ENCODE results near the gene TUBB.
A peak's percentile ranks its signal among the peaks of the same experiment; 100 is the strongest.
"Not testable (repeated sequence)": the region's sequence is repeated elsewhere in the genome, so short reads cannot be mapped to it uniquely, and the experiment has no call there.

TUBB gene

GRCh38 chr6:30719356-30719755 lies 796 bp upstream of the TUBB start:
- no peak for DNase-seq

DNA sequence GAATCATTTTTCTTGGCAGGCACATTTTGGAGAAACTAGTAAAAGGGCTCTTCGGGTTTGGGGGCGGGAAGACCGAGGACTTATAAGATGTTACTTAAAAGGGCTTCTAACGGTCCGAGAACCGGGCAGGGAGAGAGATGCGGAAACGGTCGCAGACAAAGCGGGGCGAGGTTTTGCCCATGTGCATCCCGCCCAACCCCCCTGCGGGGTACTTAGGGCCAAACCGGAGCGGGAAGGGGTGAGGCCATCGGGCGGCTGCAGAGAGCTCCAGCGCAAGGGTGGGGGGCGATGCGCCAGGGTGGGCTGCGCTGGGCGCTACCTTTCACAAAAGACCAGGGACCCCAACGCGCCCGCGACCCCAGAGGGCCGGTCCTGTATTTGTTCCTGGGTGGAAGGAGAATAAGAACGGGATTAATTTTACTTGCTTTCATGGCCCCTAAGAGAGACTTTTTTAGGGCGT lies 616 bp downstream of the TUBB start:
- peak; percentile 57 for DNase-seq

DNA sequence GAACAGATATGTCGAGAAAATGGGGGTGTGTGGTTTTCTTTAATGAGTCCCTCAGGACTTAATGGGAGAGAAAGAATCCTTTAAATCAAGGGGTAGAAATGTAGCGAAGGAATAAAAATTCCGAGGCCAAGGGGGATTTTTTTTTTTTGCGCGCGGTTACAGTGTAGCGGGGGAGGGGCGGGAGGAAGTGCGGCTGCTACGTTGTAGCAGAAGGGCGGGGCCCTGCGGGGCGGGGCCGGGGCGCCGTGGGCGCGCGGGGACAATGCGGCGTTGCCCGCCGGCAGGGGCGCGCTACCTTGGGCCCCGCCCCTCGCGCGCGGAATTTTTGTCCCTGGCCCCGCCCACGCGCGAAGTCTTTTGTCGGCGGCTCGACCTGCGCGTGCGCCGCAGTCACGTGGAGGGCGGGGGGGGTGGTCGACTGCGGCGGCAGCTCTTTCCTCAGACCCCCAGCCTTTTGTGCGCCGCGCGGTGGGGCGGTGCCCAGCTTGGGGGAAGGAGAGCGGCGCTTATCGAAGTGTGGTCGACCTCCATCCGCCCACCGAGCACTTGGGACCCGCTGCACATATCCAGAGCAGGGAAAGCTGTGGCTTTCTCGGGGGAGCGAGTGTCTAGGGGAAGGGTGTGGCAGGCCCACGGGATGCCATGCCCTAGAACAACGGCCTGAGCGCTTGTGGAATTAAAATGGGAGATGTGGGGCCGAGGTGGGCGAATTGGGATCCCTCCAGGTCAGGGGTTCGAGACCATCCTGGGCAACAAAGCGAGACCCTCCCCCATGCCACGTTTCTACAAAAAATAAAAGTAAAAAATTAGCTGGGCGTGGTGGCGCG lies 1.3 kb downstream of the TUBB start:
- DNase-seq: peak; percentile 91

DNA sequence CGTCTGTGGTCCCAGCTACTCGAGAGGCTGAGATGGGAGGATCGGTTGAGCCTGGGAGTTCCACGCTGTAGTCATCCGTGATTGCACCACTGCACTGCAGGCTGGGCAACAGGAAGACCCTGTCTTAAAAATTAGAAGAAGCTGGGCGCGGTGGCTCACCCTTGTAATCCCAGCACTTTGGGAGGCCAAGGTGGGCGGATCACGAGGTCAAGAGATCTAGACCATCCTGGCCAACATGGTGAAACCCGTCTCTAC lies 1.8 kb downstream of the TUBB start:
- not testable (repeated sequence) for DNase-seq

DNA sequence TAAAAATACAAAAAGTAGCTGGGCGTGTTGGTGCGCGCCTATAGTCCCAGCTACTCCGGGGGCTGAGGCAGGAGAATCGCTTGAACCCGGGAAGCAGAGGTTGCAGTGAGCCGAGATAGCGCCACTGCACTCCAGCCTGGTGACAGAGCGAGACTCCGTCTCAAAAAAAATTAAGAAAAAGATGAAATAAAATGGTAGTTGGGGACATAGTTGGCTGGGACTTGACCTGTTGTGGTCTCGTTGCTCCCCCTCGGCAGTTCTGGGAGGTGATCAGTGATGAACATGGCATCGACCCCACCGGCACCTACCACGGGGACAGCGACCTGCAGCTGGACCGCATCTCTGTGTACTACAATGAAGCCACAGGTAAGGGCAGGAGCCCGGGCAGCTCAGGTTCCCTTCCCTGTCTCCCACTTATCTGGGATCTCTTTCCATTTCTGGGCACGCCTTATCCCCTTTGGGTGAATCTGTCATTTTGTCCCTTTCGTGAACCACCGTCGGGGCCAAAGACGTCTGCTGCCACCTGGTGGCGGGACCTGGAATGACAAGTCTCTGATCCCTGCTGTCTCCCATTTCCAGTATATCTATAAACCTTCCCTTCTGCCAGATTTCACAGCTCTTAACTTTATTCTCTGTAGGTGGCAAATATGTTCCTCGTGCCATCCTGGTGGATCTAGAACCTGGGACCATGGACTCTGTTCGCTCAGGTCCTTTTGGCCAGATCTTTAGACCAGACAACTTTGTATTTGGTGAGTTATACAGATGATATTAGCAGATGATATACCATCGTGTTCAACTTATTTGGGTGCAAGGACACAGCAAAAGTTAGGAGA lies 2.3 kb downstream of the TUBB start:
- DNase-seq: peak; percentile 78

GRCh38 chr6:30723159-30723842 lies 3.1 kb downstream of the TUBB start:
- DNase-seq: not testable (repeated sequence)

DNA sequence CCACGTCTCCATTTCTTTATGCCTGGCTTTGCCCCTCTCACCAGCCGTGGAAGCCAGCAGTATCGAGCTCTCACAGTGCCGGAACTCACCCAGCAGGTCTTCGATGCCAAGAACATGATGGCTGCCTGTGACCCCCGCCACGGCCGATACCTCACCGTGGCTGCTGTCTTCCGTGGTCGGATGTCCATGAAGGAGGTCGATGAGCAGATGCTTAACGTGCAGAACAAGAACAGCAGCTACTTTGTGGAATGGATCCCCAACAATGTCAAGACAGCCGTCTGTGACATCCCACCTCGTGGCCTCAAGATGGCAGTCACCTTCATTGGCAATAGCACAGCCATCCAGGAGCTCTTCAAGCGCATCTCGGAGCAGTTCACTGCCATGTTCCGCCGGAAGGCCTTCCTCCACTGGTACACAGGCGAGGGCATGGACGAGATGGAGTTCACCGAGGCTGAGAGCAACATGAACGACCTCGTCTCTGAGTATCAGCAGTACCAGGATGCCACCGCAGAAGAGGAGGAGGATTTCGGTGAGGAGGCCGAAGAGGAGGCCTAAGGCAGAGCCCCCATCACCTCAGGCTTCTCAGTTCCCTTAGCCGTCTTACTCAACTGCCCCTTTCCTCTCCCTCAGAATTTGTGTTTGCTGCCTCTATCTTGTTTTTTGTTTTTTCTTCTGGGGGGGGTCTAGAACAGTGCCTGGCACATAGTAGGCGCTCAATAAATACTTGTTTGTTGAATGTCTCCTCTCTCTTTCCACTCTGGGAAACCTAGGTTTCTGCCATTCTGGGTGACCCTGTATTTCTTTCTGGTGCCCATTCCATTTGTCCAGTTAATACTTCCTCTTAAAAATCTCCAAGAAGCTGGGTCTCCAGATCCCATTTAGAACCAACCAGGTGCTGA lies 3.9 kb downstream of the TUBB start:
- DNase-seq: not testable (repeated sequence)

DNA sequence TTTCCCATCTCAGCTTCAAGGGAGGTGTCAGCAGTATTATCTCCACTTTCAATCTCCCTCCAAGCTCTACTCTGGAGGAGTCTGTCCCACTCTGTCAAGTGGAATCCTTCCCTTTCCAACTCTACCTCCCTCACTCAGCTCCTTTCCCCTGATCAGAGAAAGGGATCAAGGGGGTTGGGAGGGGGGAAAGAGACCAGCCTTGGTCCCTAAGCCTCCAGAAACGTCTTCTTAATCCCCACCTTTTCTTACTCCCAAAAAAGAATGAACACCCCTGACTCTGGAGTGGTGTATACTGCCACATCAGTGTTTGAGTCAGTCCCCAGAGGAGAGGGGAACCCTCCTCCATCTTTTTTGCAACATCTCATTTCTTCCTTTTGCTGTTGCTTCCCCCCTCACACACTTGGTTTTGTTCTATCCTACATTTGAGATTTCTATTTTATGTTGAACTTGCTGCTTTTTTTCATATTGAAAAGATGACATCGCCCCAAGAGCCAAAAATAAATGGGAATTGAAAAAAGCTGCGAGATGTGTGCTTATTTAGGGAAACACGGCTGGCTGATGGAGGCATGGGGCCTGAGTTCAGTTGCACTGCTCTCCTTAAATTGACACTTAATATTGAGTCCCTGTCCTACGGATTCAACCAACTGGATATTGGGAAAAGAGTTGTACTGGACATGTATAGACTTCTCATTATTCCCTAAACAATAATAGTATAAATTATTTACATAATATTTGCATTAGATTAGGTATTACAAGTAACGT lies 4.9 kb downstream of the TUBB start:
- no peak for DNase-seq

GRCh38 chr6:30725713-30726505 lies 5.8 kb downstream of the TUBB start:
- DNase-seq: no peak

DNA sequence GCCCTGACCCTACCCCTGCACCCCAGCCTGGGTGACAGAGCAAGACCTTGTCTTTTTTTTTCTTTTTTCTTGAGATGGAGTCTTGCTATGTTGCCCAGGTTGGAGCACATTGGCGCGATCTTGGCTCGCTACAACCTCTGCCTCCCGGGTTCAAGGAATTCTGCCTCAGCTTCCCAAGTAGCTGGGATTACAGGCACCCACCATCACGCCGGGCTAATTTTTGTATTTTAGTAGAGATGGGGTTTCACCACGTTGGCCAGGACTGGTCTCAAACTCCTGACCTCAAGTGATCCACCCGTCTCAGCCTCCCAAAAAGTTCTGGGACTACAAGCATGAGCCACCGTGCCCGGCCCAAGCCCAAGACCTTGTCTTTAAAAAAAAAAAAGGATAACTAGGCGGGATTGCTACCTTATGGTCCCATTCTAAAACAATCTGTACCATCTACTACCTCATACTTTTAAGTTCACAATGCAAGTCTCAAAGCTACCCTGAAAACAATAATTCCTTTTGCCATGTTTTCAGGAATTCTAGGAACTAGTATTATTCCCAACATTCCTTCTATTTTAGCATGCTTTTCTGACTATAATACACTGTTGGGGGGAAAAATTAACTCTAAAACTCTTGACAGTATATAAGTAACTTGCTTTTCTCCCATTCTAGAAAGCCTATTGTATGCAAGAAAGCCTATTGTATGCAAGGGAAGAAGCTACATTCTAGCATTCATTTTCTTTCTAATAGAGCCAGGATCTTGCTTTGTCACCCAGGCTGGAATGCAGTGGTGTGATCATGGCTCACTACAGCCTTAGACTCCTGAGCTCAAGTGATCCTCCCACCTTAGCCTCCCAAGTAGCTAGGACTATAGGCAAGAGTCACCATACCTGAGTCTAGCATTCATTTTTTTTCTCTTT lies 6.6 kb downstream of the TUBB start:
- no peak for DNase-seq

DNA sequence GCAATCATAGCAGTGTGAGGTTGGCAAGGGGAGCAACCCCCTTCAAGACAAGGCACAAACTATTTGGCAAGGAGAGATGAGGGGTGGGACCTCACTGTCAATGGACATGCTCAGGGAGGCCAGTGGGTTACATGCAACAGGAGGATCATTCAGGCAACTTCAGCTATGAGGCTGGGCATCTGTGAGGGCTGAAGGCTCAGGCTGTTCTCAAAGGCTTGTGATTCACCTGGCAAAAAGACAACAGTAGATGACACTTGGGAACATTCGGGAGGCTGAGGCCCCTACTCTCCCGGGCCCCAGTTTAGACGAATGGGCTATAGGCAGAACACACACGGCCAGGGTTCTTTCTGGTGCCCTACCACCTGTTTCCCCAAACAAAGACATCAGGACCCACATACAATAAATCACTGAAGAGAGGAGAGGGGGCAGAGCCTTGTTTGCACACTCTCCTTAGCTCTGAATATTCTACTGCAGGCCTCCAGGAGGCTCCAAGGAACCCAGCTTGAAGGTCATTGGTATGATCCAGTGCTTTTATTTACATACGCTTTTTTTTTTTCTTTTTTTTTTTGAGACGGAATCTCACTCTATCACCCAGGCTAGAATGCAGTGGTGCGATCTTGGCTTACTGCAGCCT lies 7.9 kb downstream of the TUBB start:
- no peak for DNase-seq

GRCh38 chr6:30730601-30731435 lies 10.7 kb downstream of the TUBB start:
- peak; percentile 80 for DNase-seq

- no peak for DNase-seq
These were observed 12.2 kb downstream of the TUBB start for GRCh38 chr6:30732237-30732943.

GRCh38 chr6:30735668-30736314 lies 15.6 kb downstream of the TUBB start:
- no peak for DNase-seq

DNA sequence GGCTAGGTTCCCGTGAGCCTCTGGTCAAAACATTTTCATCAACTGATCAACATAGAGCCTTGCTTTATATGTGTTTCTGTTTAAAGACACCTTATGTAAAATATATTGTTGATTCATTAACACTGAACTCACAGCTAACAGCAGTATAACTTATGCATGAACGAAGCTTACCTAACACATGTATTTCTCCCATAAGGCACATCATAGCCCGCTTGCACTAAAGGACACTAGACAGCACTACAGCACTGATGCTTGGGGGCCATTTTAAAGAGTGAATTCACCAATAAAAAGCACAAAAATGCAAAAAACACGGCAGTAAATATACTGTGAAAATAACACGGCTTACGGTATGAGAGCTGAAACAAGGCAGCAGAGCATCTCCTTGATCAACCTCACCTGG lies 18.4 kb downstream of the TUBB start:
- DNase-seq: no peak

DNA sequence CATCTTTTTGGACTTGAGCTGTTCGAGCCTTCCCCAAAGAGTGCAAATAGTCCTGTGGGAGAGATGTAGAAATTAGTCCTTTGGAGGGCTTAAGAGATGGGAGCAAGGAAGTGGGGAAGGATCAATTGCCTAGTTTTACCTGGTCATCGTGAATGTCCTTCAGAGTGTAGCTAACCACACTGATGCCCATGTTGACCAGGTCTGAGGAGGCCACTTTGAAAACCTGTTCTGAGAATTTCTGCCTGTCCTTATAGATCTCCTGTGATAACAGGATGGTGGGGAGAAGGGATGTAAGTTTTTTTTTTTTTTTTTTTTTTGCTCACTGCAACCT lies 20.4 kb downstream of the TUBB start:
- no peak for DNase-seq

GRCh38 chr6:30741063-30741779 lies 21.1 kb downstream of the TUBB start:
- DNase-seq: no peak
